NCI-H69 (cell line): ENCODE measurements around the gene AKAP8.
"Not testable (repeated sequence)": the region's sequence is repeated elsewhere in the genome, so short reads cannot be mapped to it uniquely, and the experiment has no call there.

Experiments used
- DNase-seq: peaks from one replicate; lab custom pipeline; 2025; lab: John Stamatoyannopoulos, UW

The AKAP8 gene

DNA sequence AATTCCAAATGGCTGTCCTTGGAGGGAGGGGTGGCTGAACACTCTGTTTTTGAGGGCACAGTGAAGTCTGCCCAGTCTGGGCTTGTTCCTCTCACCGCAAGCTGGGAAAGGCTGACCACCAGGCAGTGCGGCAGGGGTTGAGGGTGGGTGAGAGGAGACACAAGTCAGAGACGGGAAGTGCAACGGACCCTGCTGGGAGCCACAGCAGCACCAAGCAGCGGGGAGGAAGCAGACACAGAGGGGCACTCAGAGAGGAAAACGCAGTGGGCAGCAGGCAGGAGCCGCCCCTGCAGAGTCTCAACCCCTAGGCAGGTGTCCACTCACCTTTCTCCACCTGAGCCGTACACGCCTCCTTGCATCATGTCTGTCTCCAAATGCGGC, 23.6 kb upstream of the AKAP8 start:
- no peak for DNase-seq

- DNase-seq: no peak
Observed at GRCh38 chr19:15402411-15403150, 23.0 kb upstream of the AKAP8 start.

DNA sequence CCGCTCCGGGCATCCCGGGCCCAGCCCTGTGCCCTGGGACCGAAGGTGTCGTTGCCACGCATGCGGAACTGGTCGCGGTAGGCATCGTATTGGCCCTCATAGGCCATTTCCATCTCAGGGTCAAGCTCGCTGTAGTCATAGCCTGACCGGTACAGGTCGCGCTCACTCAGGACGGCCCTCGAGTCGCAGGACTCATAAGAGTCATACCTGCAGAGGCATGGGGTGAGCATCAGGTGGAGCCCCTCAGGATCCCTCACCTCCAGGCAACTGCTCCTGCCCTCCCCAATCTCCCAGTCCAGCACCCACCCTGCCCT, 21.8 kb upstream of the AKAP8 start:
- no peak for DNase-seq

DNA sequence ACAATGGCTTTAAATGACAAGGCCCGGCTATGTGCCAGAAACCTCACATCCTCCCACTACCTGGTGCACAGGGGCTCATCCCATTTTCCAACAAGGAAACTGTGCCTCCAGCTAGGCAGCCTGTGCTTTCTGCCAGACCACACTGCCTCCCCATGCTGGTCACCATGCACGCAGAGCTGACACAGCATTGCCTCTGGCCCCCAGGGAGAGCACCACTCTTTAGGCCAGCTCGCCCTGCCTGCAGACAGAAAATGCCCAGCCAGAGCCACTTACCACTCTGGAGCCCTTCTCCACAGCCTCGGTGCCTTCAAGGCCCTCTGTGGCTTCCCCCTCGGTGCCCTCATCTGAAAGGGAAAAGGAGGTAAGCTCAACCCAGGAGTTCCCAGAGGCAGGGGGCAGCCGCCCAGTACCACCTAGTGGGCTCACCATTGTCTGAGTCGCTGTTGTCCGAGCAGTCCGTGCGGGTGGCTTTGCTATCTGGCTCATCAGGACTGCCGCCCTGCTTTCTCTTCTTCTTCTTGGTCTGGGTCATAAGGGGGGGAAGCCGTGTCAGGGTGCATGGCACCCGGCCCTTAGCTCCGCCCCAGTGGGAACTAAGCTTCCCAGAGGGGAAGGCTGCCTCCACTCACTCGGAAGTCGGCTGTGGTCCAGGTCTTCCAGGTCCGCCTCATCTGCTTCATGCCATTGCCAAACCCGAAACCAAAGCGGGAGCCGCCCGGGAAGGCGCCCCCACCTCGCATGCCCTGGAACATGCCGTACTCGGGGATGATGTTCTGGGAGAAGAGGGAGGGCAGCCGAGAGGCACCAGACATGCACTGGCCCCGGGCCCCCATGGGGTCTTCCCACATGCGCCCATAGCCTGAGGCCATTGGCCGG, 21.2 kb upstream of the AKAP8 start:
- no peak for DNase-seq

GRCh38 chr19:15399635-15400034, 20.0 kb upstream of the AKAP8 start:
- no peak for DNase-seq

- DNase-seq: no peak
Observed at GRCh38 chr19:15399234-15399515, 19.6 kb upstream of the AKAP8 start.

- DNase-seq: no peak
Observed at GRCh38 chr19:15398501-15399233, 19.1 kb upstream of the AKAP8 start.

- DNase-seq: no peak
Observed at GRCh38 chr19:15397782-15398181, 18.2 kb upstream of the AKAP8 start.

GRCh38 chr19:15397236-15397635, 17.6 kb upstream of the AKAP8 start:
- DNase-seq: no peak

DNA sequence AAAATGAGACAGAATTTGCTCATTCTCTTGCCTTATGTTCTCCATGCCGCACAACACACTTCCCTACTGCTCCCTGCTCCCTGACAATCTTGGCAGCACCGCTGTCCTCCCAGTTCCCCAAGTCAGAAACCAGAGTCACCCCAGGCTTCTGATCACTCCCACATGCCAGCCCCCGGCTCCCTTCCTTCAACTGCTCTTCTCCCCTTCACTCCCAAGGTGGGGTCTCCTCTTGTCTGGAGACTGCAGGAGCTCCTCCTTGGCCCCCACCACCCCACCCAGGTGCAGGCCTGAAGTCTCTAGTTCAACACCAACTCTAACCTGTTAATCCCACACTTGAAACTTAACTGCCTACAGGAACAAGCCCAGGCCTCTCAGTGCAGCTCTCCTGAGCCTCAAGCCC, 16.8 kb upstream of the AKAP8 start:
- no peak for DNase-seq

- DNase-seq: not testable (repeated sequence)
Observed at GRCh38 chr19:15395251-15395650, 15.7 kb upstream of the AKAP8 start.

DNA sequence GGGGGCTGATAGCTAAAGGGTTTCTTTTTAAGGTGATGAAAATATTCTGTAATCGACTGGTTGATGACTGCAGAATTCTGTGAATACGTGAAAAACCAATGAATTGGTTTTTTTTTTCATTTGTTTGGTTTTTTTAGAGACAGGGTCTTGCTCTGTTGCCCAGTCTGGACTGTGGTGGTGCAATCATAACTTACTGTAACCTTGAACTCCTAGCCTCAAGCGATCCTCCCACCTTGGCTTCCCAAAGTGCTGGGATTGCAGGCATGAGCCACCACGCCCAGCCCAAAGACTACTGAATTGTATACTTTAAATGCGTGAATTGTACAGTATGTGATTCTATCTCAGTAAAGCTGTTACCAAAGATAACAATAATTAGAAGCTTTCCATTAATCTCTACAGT, 14.8 kb upstream of the AKAP8 start:
- DNase-seq: no peak

DNA sequence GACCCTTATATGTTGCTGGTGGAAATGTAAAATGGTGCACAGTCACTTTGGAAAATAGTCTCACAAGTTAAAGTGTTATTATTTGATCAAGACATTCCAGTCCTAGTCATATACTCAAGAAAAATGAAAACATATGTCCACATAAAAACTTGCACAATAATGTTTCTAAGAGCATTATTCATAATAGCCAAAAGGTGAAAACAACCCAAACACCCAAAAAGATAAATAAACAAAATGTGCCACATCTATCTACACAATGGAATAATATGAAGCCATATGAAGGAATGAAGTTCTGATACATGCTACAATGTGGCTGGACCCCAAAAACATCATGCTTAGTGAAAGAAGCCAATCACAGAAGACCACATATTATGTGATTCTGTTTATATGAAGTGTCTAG, 14.4 kb upstream of the AKAP8 start:
- DNase-seq: no peak

GRCh38 chr19:15390814-15391213, 11.2 kb upstream of the AKAP8 start:
- no peak for DNase-seq

DNA sequence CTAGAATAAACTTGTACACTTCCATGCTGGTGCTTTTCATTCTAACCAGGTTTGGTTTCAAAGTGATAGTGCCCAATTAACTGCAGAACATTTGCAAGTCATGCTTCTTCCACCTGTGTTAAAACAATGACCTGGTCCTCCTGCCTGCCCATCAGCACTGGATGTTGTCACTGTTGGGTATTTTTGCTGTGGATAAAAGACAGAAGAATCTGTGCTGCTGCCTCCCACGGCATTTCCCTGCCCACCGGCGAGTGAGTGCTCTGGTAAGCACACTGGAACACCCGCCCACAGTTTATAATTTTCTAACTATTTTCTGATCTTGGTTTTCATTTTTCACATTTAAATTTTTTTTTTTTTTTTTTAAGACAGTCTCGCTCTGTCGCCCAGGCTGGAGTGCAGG, 2.3 kb upstream of the AKAP8 start:
- no peak for DNase-seq

GRCh38 chr19:15381429-15381828, 1.8 kb upstream of the AKAP8 start:
- DNase-seq: no peak

DNA sequence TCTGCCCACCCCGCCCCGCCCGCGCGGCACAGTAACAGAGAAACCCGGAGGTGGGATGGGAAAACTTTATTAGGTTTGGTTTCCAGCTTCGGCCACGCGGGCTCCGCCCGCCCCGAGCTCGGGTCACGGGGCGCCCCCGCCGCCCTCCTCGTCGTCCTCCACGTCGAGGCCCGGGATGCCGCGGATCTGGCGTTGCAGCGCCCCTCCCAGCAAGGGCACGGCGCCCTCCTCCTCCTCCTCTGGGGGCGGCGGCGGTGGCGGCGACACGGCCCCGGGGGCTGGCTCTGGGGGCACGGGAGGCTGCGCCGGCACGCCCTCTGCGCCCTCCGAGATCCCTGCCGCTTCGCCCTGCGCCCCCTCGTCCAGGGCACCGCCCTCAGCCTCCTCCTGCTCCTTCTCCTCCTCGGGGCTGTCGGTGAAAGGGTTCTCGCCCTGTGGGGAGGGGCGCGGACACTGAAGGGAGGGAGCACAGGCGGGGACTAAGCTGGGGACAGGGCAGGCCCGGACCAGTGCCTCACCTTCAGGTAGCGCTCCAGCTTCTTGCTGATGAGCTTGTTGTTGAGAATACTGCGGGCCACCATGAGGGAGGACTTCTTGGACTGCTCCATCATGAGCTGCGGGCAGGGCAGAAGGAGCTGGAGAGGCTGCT, 536 bp upstream of the AKAP8 start:
- DNase-seq: peak; percentile 87

DNA sequence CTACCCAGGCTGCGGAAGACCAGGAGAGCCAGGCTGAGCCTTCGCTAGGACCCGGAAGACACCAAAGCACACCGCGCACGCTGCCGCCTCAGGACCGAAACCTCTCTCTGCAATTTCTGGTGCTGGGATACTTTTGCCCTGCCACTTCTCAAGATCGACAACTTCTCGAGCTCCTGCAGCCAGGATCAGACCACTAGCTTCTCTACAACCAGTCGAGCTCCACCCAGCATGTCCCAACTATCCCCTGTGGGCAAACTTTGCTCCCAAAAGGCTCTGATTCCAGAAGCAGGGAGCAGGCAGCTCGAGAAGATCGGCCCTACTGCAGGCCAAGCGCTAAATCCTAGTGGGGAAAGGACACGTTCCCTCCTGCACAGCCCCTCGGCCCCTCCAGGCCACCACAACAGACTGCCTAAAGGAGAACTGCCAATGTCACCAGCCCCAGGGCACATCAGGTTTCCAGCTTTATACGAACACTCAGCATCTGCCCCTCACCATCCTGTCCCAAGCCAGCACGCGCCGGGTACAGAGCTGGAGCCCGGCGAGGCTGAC, 979 bp downstream of the AKAP8 start:
- DNase-seq: peak; percentile 61

- no peak for DNase-seq
Observed at GRCh38 chr19:15374796-15375440, 4.7 kb downstream of the AKAP8 start.

DNA sequence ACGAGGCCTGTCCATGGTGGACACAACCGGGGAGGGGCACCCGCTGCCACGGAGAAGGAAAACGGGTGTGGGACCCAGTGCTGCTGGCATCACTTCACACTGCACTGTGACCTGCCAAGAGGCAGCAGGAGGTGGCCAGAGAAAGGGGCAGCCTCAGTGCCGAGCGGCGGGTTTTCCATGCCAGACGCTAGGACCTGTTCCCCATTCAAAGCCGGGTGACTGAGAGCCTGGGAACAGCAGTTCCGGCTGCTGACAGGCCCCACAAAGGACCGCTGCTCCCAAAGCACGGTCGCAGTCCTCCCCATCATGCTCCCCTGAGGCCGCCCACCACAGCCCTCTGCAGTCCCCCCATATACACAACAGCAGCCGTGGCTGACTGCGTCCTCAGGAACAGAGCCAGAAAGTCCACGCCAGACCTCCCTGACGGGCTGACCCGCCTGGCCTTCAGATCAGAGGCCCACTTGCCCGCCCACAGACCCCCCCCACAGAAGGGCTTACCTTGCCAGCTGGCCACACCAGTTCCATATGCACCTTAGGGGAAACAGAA, 5.4 kb downstream of the AKAP8 start:
- no peak for DNase-seq

DNA sequence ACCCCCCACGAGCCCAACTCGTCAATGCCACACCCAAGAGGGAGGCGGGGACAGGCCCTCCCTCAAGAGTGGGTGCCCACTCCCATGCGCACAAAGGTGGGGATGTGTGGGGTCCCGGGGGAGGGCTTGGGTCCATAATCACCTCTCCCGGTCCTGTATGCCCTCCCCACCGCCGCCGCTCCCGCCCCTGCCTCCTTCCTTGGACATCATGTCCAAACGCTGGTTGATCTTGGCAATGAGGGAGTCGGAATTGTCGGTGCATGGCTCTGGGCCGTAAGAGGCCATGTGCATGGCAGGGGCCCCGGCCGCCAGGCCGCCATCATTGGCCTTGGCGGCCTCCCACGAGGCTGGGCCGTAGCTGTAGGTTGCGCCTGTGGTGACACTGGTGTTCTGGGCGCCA, 5.9 kb downstream of the AKAP8 start:
- no peak for DNase-seq

- DNase-seq: no peak
Observed at GRCh38 chr19:15372891-15373301, 6.7 kb downstream of the AKAP8 start.
